Heart left ventricle (tissue), 16 donors: Measurements from ENCODE around the gene FOXJ1. TPM values are rescaled to one million over a fixed set of nuclear protein-coding genes. Genes with fewer than 3 reads are reported as not detected.

Experiments used
- ATAC-seq, 4 donors: fragments of 200-7000 bp; cut with Tn5 transposase; one replicate each; pipeline ENCODE4 v1.9.1; 2020 to 2022; ENCODE audit warnings: moderate library complexity in 4 of 4, mild to moderate bottlenecking in 3 of 4, moderate number of reproducible peaks in 1 of 4
- DNase-seq, 5 donors: peaks; one replicate each; pipeline ENCODE4 v3.0.0-alpha.2; 2020
- H3K27ac ChIP-seq, 12 donors: fragments of 200-600 bp; sonication (generic) in 4 of 12; one replicate each; pipeline versions ENCODE4 v1.5.0 to v1.8.0; 2016 to 2022; ENCODE audit warnings: mild to moderate bottlenecking in 2 of 12
- H3K27me3 ChIP-seq, 9 donors: fragments of 200-600 bp; sonication (generic) in 2 of 9; one replicate each; pipeline versions ENCODE4 v1.5.1 to v1.8.0; 2016 to 2022; ENCODE audit warnings: mild to moderate bottlenecking in 3 of 9
- H3K36me3 ChIP-seq, 9 donors: fragments of 200-600 bp; sonication (generic) in 2 of 9; one replicate each; pipeline versions ENCODE4 v1.5.0 to v1.8.0; 2018 to 2022; ENCODE audit warnings: mild to moderate bottlenecking in 2 of 9
- H3K4me1 ChIP-seq, 12 donors: fragments of 200-600 bp; sonication (generic) in 4 of 12; one replicate each; pipeline versions ENCODE4 v1.5.0 to v1.8.0; 2016 to 2022; ENCODE audit warnings: mild to moderate bottlenecking in 3 of 12
- H3K4me3 ChIP-seq, 12 donors: fragments of 200-600 bp; sonication (generic) in 4 of 12; one replicate each; pipeline versions ENCODE4 v1.5.0 to v1.8.0; 2017 to 2022; ENCODE audit warnings: mild to moderate bottlenecking in 9 of 12, moderate library complexity in 4 of 12
- H3K9me3 ChIP-seq, 12 donors: fragments of 200-600 bp; sonication (generic) in 4 of 12; one replicate each; pipeline versions ENCODE4 v1.5.0 to v1.8.0; 2016 to 2022; ENCODE audit warnings: mild to moderate bottlenecking in 1 of 12
- POLR2A ChIP-seq, 2 donors: fragments of 450-650 bp; IDR thresholded peaks; one replicate each; pipeline ENCODE4 v1.6.1; 2017; ENCODE audit warnings: antibody characterized with exemption in 2 of 2, mild to moderate bottlenecking in 2 of 2, moderate library complexity in 2 of 2
- WGBS, 4 donors: extraction: QIAGEN DNeasy Blood & Tissue Kit in 2 of 4; methylation state at CpG; one replicate each; pipeline versions ENCODE4 v1.1.5 to v1.1.7; 2013 to 2018; 5-methylcytosine and 5-hydroxymethylcytosine counted together
- intact Hi-C, 10 donors: fragments of 100-400 bp; cut with DNase I; formaldehyde crosslinking; loops; one replicate each; pipeline versions ENCODE4 v1.11.1 to v1.14.2; 2022
- polyA plus RNA-seq, 2 donors: library from polyadenylated mRNA; stranded (reverse); fragments of 200-250 nt; gene quantifications; one replicate each; pipeline ENCODE4 v1.2.3, GENCODE V29; 2013
- total RNA-seq, 9 donors: library from RNA; depleted of rRNA in 2 of 9; stranded (reverse); fragments of >200 nt in 2 of 9; fragmentation: NEBNext Ultra II Directional in 3 of 9; extraction: Animal tissue kit (Norgen Biotek cat#: 25700) in 3 of 9; gene quantifications; one replicate each; pipeline versions ENCODE4 v1.1.0 to v1.2.4, GENCODE V29; 2016 to 2023
- TF ChIP-seq, protein P1 (sequence below), 12 donors: fragments of 200-600 bp; sonication (generic) in 4 of 12; IDR thresholded peaks; one replicate each; pipeline versions ENCODE4 v1.5.0 to v1.8.0; 2018 to 2022; ENCODE audit warnings: antibody characterized with exemption in 12 of 12, mild to moderate bottlenecking in 5 of 12
- donor health status: ischemic (EF 13 %, LVEDD 7.1; RV severe dilation, severe dysfunction).
- donor health status: healthy with polysubstance abuse.
- donor health status: DM: no; HTN: yes; CAD: no.
- donor health status: DM: no; HTN: no; CAD: no.
- donor health status: ischemic (EF 25% LVEDD 6.9; RV normal size, moderate dysfunction).
- donor health status: ischemic (EF 25% LVEDD 5.7; RV mildly dilated, moderate dysfunction).
- donor health status: healthy.
- donor health status: DM: yes; HTN: yes; CAD: no.
- donor health status: ischemic (EF 35%, LVEDD 5.7; RV mildly dilated, moderate dysfunction).
- donor health status: nonischemic (EF 11% LVEDD 7.7; RV severe dilation, severe dysfunction).
- donor health status: DM: yes; HTN: yes; CAD: no.
- donor health status: PGD.
- donor health status: ischemic (EF 29% LVEDD 5.4; RV normal size, mild dysfunction).
- donor health status: nonischemic (EF 23%, LVEDD 6.1; RV moderate dilation, normal function).

Gene FOXJ1
- total and polyA plus RNA-seq, 11 donors = not detected

DNA sequence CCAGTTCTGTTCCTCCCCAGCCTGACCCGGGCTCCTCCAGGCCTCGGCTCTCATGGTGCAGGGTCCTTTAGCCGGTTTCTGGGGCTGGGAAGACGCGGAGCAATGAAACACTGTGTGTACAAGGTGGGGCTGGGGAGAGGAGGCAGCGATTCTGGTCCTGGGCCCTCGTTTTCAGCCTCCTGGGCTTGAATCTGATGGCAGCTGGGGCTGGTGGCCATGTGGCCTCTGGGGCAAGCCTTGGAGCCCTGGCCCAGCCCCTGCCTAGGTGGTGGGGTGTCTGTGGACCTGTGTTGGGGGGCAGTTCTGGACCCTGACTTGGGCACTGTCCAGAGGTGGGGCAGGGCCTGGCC, 4.1 kb downstream of the FOXJ1 start:
- intact Hi-C loops = no loop called here
- H3K9me3 ChIP-seq = no peaks in the 10 kb centered on the region
- H3K27ac ChIP-seq = no peak overlapping the region
- ATAC-seq = no peak
- H3K36me3 ChIP-seq = no peaks in the 10 kb centered on the region
- 42 to 59% (median 49%) methylated on average over 7 of the region's 7 CpGs; no CpG with 5 or more reads in 1 of the 4 donors for WGBS, 4 donors
- no peak for DNase-seq
- TF ChIP-seq, protein P1, sequence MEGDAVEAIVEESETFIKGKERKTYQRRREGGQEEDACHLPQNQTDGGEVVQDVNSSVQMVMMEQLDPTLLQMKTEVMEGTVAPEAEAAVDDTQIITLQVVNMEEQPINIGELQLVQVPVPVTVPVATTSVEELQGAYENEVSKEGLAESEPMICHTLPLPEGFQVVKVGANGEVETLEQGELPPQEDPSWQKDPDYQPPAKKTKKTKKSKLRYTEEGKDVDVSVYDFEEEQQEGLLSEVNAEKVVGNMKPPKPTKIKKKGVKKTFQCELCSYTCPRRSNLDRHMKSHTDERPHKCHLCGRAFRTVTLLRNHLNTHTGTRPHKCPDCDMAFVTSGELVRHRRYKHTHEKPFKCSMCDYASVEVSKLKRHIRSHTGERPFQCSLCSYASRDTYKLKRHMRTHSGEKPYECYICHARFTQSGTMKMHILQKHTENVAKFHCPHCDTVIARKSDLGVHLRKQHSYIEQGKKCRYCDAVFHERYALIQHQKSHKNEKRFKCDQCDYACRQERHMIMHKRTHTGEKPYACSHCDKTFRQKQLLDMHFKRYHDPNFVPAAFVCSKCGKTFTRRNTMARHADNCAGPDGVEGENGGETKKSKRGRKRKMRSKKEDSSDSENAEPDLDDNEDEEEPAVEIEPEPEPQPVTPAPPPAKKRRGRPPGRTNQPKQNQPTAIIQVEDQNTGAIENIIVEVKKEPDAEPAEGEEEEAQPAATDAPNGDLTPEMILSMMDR (IDR thresholded peaks at IDR 0.05) = no peak
- TF ChIP-seq POLR2A (IDR thresholded peaks at IDR 0.05) = no peak
- peaks cover 36 to 87% (median 82%) of the 10 kb centered on the region in 9 donors for H3K27me3 ChIP-seq
- H3K4me1 ChIP-seq = peaks cover 6 to 52% (median 28%) of the 10 kb centered on the region in 12 donors
- no peak overlapping the region for H3K4me3 ChIP-seq

DNA sequence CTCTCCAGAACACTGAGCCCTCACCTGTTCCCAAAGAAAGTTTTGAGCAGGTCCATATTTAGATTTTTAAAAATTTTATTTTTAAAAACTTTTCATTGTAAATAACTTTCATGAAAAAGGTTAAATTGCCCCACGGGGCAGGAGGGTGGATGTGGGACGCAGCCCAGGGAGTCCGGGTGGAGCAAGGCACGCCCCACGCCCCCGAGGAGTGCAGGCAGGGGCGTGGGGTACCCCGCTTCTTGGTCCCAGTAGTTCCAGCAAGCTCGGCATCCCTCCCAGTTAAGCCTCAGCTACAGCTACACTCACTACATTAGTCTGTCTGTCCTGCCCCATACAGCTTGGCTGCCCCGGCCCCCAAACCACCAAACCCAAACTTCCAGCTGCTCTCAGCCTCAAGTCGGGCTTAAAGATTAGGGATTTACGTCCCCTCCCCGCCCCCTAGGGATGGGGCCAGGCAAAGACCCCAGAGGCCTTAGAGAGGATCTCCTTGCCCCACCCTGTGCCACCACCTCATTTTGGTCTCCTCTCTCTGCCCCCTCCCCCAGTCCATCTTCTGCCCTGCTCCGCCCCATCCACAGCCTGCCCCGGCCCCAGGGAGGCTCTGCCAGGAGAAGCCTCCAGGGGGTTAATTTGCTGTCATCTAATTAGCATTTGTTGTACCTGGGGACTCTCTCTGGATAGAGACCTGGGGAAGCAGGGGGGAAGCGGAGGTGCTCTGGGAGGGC, 4.6 kb downstream of the FOXJ1 start:
- intact Hi-C loops = no loop called here
- no peak for ATAC-seq

DNA sequence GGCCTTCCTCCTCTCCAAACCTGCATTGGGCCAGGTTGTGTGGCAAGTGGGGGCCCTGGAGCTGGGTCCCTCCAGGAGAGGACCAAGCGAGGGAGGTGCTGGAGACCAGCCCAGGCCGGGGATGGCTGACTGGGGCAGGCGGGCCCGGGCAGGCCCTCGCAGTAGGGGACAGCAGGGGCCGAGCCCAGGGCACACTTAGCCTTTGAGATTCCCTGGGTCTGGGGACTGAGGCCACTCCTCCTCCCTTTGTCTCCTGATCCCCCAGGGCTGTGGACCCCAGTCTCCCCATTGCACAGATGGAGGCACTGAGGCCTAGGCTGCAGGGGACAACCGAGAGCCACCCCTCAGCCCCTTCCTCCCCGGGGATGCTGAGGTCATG, 5.2 kb downstream of the FOXJ1 start:
- H3K27ac ChIP-seq = no peak overlapping the region
- DNase-seq (peak in 1 of 5 donors; percentile 13), ATAC-seq (no peak)
- H3K4me1 ChIP-seq = peaks cover 4 to 40% (median 17%) of the 10 kb centered on the region in 12 donors
- TF ChIP-seq, protein P1 (IDR thresholded peaks at IDR 0.05) = no peak
- TF ChIP-seq POLR2A (IDR thresholded peaks at IDR 0.05) = no peak
- H3K9me3 ChIP-seq = no peaks in the 10 kb centered on the region
- WGBS, 4 donors = 56 to 63% (median 60%) methylated on average over 7 to 8 of the region's 8 CpGs
- intact Hi-C loops = no loop called here
- H3K36me3 ChIP-seq = no peaks in the 10 kb centered on the region
- H3K4me3 ChIP-seq = no peak overlapping the region
- H3K27me3 ChIP-seq = peaks cover 36 to 99% (median 92%) of the 10 kb centered on the region in 9 donors

More for the DNA sequence above, 4.6 kb downstream of the FOXJ1 start:
- DNase-seq = peak in 1 of 5 donors; percentile 18
- TF ChIP-seq POLR2A (IDR thresholded peaks at IDR 0.05) = no peak
- TF ChIP-seq, protein P1 (IDR thresholded peaks at IDR 0.05) = no peak
- H3K9me3 ChIP-seq = no peaks in the 10 kb centered on the region
- WGBS, 4 donors = 57 to 66% (median 64%) methylated on average over 16 of the region's 16 CpGs
- H3K4me3 ChIP-seq = no peak overlapping the region
- H3K36me3 ChIP-seq = no peaks in the 10 kb centered on the region
- peaks cover 36 to 92% (median 88%) of the 10 kb centered on the region in 9 donors for H3K27me3 ChIP-seq
- H3K27ac ChIP-seq = no peak overlapping the region
- H3K4me1 ChIP-seq = peaks cover 6 to 47% (median 22%) of the 10 kb centered on the region in 12 donors

DNA sequence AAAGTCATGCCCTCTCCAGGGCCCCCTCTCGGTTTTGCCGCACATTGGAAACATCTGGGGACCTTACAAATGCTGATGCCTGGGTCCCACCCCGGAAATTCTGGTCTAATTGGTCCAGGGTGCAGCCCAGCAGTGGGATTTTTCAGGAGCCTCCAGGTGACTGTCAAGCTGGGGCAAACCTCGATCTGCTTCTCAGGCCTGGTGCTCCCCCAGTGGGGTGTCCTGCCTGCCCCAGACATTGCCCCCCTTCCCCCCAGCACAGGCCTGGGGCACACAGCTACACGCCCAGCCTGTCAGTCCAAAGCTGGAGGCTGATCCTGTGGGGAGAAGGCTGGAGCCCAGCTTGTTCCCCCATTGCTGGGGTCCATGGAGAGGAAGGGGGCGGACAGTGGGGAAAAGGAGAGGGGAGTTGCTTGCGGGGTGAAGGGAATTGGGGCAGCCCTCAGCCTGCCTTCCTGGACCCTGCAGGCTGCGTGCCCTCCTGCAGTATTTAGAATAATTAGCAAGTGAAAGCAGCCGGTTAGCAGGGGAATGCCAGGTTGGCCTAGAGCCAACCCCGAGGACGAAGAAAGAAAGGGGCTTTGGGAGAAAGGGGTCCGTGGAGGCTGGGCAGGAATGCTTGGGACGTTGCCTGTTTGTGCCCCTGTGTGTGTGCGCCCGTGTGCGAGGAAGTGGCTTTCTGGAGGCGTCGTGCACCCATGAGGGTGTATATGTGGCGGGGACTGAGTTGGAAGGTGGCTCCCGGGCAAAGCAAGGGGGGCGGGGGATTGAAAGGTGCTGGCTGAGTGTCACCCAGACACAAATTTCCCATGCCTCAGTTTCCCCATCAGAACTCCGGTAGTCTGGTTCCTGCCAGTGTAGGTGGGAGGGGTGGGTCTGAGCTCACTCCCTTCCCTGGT, 5.9 kb downstream of the FOXJ1 start:
- intact Hi-C loops = no loop called here
- Histone ChIP-seq H3K27me3 (peaks cover 34 to 100% (median 92%) of the 10 kb centered on the region in 9 donors), H3K9me3 (no peaks in the 10 kb centered on the region), H3K27ac (no peak overlapping the region), H3K4me3 (no peak overlapping the region), H3K4me1 (peaks cover under 1 to 34% (median 11%) of the 10 kb centered on the region in 12 donors), H3K36me3 (no peaks in the 10 kb centered on the region)
- WGBS, 4 donors = 40 to 47% (median 44%) methylated on average over 21 to 22 of the region's 22 CpGs
- DNase-seq = peak in 1 of 5 donors; percentile 10
- TF ChIP-seq POLR2A (IDR thresholded peaks at IDR 0.05) = no peak
- TF ChIP-seq, protein P1 (IDR thresholded peaks at IDR 0.05) = no peak
- no peak for ATAC-seq
